Peyer's patch (tissue), 4 donors: ENCODE measurements around the gene ZFP92.

Experiments used
- CTCF ChIP-seq, 6 experiments: fragments of 450-650 bp in 4 of 6; fragments of 200-600 bp in 2 of 6; sonication (generic) in 1 of 6; IDR thresholded peaks; one replicate each; pipeline ENCODE4 v1.5.1; 2017 to 2019; ENCODE audit warnings: antibody characterized with exemption in 6 of 6, mild to moderate bottlenecking in 3 of 6, moderate library complexity in 1 of 6
- POLR2A ChIP-seq, 2 donors: fragments of 450-650 bp; IDR thresholded peaks; one replicate each; pipeline ENCODE4 v1.5.1; 2017; ENCODE audit warnings: antibody characterized with exemption in 2 of 2, mild to moderate bottlenecking in 2 of 2, moderate library complexity in 2 of 2

- TF ChIP-seq CTCF (IDR thresholded peaks at IDR 0.05) (no peak), POLR2A (IDR thresholded peaks at IDR 0.05) (no peak)
Observed at GRCh38 chrX:153426204-153426603, 14.9 kb downstream of the ZFP92 start.
